ENCODE results near the gene RASSF1.

DNA sequence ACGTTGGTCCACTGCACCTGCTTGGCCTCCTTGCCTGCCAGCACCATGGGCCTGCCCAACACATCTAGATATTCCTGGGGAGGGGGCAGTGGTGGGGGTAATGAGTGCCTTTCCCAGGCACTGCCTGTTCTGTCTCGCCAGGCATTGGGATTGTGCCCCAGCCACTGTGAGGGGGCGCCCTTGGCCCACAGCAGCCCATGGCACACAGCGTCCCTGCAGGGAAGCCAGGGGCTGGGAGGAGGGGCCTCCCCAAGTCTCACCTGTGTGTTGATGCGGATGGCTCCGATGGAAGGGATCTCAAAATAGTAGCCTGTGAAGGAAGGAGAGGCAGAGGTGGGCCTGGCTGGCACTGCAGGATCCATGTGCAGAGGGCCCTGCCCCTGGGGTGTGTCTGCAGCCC lies 37.4 kb upstream of the RASSF1 start:
- TF ChIP-seq, protein P1, sequence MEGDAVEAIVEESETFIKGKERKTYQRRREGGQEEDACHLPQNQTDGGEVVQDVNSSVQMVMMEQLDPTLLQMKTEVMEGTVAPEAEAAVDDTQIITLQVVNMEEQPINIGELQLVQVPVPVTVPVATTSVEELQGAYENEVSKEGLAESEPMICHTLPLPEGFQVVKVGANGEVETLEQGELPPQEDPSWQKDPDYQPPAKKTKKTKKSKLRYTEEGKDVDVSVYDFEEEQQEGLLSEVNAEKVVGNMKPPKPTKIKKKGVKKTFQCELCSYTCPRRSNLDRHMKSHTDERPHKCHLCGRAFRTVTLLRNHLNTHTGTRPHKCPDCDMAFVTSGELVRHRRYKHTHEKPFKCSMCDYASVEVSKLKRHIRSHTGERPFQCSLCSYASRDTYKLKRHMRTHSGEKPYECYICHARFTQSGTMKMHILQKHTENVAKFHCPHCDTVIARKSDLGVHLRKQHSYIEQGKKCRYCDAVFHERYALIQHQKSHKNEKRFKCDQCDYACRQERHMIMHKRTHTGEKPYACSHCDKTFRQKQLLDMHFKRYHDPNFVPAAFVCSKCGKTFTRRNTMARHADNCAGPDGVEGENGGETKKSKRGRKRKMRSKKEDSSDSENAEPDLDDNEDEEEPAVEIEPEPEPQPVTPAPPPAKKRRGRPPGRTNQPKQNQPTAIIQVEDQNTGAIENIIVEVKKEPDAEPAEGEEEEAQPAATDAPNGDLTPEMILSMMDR (conservative IDR thresholded peaks at IDR 0.05; ENCODE audit: low read depth, low read length) = no peak
- TF ChIP-seq MXI1 (IDR thresholded peaks at IDR 0.05; ENCODE audit: borderline replicate concordance, low read depth, low read length) (no peak), RFX5 (IDR thresholded peaks at IDR 0.05; ENCODE audit: low read depth, low read length) (no peak), BHLHE40 (IDR thresholded peaks at IDR 0.05; ENCODE audit: low read depth, low read length) (no peak), MAFK (IDR thresholded peaks at IDR 0.05; ENCODE audit: low read depth, low read length) (no peak), RAD21 (IDR thresholded peaks at IDR 0.05; ENCODE audit: low read length) (no peak), POLR2A (IDR thresholded peaks at IDR 0.05; ENCODE audit: low read depth, low read length) (no peak), CEBPB (IDR thresholded peaks at IDR 0.05; ENCODE audit: low read depth, low read length) (no peak), CHD1 (IDR thresholded peaks at IDR 0.05; ENCODE audit: low read depth, low read length) (no peak), SMC3 (IDR thresholded peaks at IDR 0.05; ENCODE audit: low read depth, low read length) (no peak), MAZ (IDR thresholded peaks at IDR 0.05; ENCODE audit: borderline replicate concordance, low read depth, low read length) (no peak), NFE2L2 (IDR thresholded peaks at IDR 0.05; ENCODE audit: low read depth, low read length) (no peak)
- TF ChIP-seq, protein P2, sequence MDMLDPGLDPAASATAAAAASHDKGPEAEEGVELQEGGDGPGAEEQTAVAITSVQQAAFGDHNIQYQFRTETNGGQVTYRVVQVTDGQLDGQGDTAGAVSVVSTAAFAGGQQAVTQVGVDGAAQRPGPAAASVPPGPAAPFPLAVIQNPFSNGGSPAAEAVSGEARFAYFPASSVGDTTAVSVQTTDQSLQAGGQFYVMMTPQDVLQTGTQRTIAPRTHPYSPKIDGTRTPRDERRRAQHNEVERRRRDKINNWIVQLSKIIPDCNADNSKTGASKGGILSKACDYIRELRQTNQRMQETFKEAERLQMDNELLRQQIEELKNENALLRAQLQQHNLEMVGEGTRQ (IDR thresholded peaks at IDR 0.05; ENCODE audit: low read depth, low read length) = no peak
- TF ChIP-seq, protein P3, sequence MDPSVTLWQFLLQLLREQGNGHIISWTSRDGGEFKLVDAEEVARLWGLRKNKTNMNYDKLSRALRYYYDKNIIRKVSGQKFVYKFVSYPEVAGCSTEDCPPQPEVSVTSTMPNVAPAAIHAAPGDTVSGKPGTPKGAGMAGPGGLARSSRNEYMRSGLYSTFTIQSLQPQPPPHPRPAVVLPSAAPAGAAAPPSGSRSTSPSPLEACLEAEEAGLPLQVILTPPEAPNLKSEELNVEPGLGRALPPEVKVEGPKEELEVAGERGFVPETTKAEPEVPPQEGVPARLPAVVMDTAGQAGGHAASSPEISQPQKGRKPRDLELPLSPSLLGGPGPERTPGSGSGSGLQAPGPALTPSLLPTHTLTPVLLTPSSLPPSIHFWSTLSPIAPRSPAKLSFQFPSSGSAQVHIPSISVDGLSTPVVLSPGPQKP (IDR thresholded peaks at IDR 0.05; ENCODE audit: borderline replicate concordance, low read depth, low read length) = no peak

All from IMR-90 (cell line).